ENCODE data around the gene FPR3. TPM values are rescaled to one million over a fixed set of nuclear protein-coding genes. Genes with fewer than 3 reads are reported as not detected.

The FPR3 gene
- total and polyA plus RNA-seq, 9 of the 15 experiments (the other 6 are each of a cell fraction or from before 2014, with no cell fraction given): 0.08 to 0.51 (median 0.22) TPM; not detected in 1

DNA sequence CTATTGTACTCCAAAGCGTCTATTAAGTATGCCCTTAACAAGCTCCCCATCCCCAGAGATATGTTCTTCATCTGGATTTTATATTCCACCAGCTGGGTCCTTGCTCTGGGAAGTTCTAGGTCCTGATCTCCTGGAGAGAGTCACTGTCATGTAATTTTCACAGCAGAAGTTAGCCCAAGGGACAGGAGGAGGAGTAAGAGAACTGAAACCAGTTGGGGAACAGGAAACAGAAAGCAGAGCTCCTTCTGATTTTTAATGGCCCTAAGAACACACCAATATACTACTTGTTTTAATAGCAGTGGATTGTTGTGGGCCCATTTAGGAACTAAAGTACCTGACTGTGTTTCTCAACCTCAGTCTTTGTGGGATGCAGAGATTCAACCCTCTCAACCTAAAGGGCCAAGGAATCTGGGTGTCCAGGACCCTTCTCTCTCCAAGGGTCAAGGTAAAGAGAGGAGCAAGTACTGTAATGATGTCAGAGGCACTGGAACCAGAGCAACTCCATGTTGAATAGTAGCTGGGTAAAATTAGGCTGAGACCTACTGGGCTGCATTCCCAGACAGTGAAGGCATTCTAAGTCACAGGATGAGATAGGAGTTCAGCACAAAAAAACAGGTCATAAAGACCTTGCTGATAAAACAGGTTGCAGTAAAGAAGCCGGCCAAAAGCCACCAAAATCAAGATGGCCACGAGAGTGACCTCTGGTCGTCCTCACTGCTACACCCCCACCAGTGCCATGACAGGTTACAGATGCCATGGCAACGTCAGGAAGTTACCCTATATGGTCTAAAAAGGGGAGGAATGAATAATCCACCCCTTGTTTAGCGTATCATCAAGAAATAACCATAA lies 8.1 kb upstream of the FPR3 start (continued):
- TF ChIP-seq ZNF518B (CRISPR knock-in tag; IDR thresholded peaks at IDR 0.05) (0 out of 2 replicates have a peak, but pooled peaks have one; percentile 62), BACH1 (tag; IDR thresholded peaks at IDR 0.05) (peak; percentile 97), POLR2G (IDR thresholded peaks at IDR 0.05; ENCODE audit: low read depth, low read length) (no peak), BCOR (IDR thresholded peaks at IDR 0.05) (no peak), BMI1 (IDR thresholded peaks at IDR 0.05; ENCODE audit: low read length) (no peak), IFI16 (CRISPR knock-in tag; IDR thresholded peaks at IDR 0.05) (peak; percentile 46; the same call in 1 of the 2 replicates), MIER1 (IDR thresholded peaks at IDR 0.05; ENCODE audit: low read depth) (no peak), ARHGAP35 (IDR thresholded peaks at IDR 0.05; ENCODE audit: partially characterized antibody) (no peak), GATAD2A (IDR thresholded peaks at IDR 0.05) (no peak), SMAD1 (IDR thresholded peaks at IDR 0.05; ENCODE audit: low read depth, low read length, partially characterized antibody) (no peak), ZNF696 (CRISPR knock-in tag; conservative IDR thresholded peaks at IDR 0.05) (peak; percentile 60), ZNF644 (tag; IDR thresholded peaks at IDR 0.05; ENCODE audit: low read depth) (peak; percentile 99), CEBPG (CRISPR knock-in tag; IDR thresholded peaks at IDR 0.05) (no peak), CEBPG (tag; conservative IDR thresholded peaks at IDR 0.05 in 1 of 2, IDR thresholded peaks at IDR 0.05 in 1 of 2) (0 out of 4 replicates have a peak, but pooled peaks of 1 of the 2 experiments have one; percentile 20), ETV5 (CRISPR knock-in tag; IDR thresholded peaks at IDR 0.05; ENCODE audit: low read depth) (no peak), ZNF146 (CRISPR knock-in tag; IDR thresholded peaks at IDR 0.05; ENCODE audit: unreplicated experiment) (no peak), SMARCE1 (IDR thresholded peaks at IDR 0.05) (no peak), KLF1 (tag; IDR thresholded peaks at IDR 0.05) (0 out of 2 replicates have a peak, but pooled peaks have one; percentile 44), ETS2 (tag; IDR thresholded peaks at IDR 0.05; ENCODE audit: borderline replicate concordance, poor library complexity, severe bottlenecking) (peak; percentile 59)
- TF ChIP-seq, protein P1, sequence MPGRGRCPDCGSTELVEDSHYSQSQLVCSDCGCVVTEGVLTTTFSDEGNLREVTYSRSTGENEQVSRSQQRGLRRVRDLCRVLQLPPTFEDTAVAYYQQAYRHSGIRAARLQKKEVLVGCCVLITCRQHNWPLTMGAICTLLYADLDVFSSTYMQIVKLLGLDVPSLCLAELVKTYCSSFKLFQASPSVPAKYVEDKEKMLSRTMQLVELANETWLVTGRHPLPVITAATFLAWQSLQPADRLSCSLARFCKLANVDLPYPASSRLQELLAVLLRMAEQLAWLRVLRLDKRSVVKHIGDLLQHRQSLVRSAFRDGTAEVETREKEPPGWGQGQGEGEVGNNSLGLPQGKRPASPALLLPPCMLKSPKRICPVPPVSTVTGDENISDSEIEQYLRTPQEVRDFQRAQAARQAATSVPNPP (IDR thresholded peaks at IDR 0.05; ENCODE audit: borderline replicate concordance, insufficient read depth, insufficient read length): no peak
- TF ChIP-seq, protein P2, sequence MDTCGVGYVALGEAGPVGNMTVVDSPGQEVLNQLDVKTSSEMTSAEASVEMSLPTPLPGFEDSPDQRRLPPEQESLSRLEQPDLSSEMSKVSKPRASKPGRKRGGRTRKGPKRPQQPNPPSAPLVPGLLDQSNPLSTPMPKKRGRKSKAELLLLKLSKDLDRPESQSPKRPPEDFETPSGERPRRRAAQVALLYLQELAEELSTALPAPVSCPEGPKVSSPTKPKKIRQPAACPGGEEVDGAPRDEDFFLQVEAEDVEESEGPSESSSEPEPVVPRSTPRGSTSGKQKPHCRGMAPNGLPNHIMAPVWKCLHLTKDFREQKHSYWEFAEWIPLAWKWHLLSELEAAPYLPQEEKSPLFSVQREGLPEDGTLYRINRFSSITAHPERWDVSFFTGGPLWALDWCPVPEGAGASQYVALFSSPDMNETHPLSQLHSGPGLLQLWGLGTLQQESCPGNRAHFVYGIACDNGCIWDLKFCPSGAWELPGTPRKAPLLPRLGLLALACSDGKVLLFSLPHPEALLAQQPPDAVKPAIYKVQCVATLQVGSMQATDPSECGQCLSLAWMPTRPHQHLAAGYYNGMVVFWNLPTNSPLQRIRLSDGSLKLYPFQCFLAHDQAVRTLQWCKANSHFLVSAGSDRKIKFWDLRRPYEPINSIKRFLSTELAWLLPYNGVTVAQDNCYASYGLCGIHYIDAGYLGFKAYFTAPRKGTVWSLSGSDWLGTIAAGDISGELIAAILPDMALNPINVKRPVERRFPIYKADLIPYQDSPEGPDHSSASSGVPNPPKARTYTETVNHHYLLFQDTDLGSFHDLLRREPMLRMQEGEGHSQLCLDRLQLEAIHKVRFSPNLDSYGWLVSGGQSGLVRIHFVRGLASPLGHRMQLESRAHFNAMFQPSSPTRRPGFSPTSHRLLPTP (IDR thresholded peaks at IDR 0.05; ENCODE audit: borderline replicate concordance, extremely low read depth, insufficient read length): no peak
